Endothelial cell of umbilical vein (primary cell): Measurements from ENCODE around the gene LRFN5. TPM values are rescaled to one million over a fixed set of nuclear protein-coding genes. Genes with fewer than 3 reads are reported as not detected.

Experiments used
- BruUV-seq: library from RNA; stranded (reverse); fragments of 400-500 nt; replicated peaks from 2 replicates; lab custom pipeline; 2021; lab: Mats Ljungman, UMichigan
- CTCF ChIA-PET: fragments of 300-600, 350-600 bp; sonication (Branson Sonifier 250); formaldehyde crosslinking; loops from one replicate; lab custom pipeline; 2021; ENCODE audit warnings: antibody characterized with exemption, inconsistent platforms; lab: Charles Lee
- POLR2A ChIA-PET: fragments of 300-600, 350-600 bp; sonication (Branson Sonifier 250); formaldehyde crosslinking; loops from one replicate; lab custom pipeline; 2021; ENCODE audit warnings: antibody characterized with exemption, inconsistent platforms; lab: Charles Lee
- DNase-seq: peaks from one replicate; pipeline ENCODE4 v3.0.0-alpha.2; 2011; ENCODE audit warnings: low read depth, low spot score
- FAIRE-seq: peaks from 2 replicates; lab custom pipeline; 2011; peaks lifted over from hg19 to GRCh38; lab: Jason Lieb, UNC
- H2AFZ ChIP-seq: 2 replicates; pipeline ENCODE4 v1.6.0; 2012; ENCODE audit warnings: low read depth, low read length, control low read depth, inconsistent platforms
- H3K27ac ChIP-seq: 2 replicates; pipeline ENCODE4 v1.5.1; 2011; ENCODE audit warnings: low read depth, mild to moderate bottlenecking, control low read depth, low read length, moderate library complexity; ENCODE audit not compliant: insufficient read depth
- H3K27me3 ChIP-seq, 2 experiments: 2 replicates each; pipeline versions ENCODE4 v1.6.0 to v1.6.1; 2011; ENCODE audit warnings: low read length in 2 of 2, mixed read lengths in 1 of 2; ENCODE audit not compliant: control insufficient read depth in 2 of 2, insufficient read depth in 2 of 2
- H3K36me3 ChIP-seq, 2 experiments: 2 replicates in 1 of 2; 3 replicates in 1 of 2; pipeline ENCODE4 v1.5.1; 2011; ENCODE audit warnings: low read length in 2 of 2, mild to moderate bottlenecking in 1 of 2, moderate library complexity in 1 of 2; ENCODE audit not compliant: control insufficient read depth in 2 of 2, insufficient read depth in 2 of 2; ENCODE audit errors: extremely low read depth in 1 of 2
- H3K4me1 ChIP-seq: 3 replicates; pipeline ENCODE4 v1.5.1; 2011; ENCODE audit warnings: mild to moderate bottlenecking, low read length; ENCODE audit not compliant: control insufficient read depth, insufficient read depth; ENCODE audit errors: extremely low read depth
- H3K4me2 ChIP-seq: 2 replicates; pipeline ENCODE4 v1.6.1; 2011; ENCODE audit warnings: low read length, control low read depth, mixed read lengths; ENCODE audit not compliant: insufficient read depth
- H3K4me3 ChIP-seq, 3 experiments: fragments of 200-600 bp in 1 of 3; sonication (generic), shearing (Covaris generic) in 1 of 3; replicated peaks in 1 of 3; 2 replicates each; pipeline ENCODE4 v1.5.1; 2011 to 2016; ENCODE audit warnings: control low read depth in 3 of 3, low read length in 3 of 3, mild to moderate bottlenecking in 2 of 3, inconsistent platforms in 1 of 3, low read depth in 1 of 3, moderate library complexity in 1 of 3; ENCODE audit not compliant: insufficient read depth in 1 of 3
- H3K79me2 ChIP-seq: 2 replicates; pipeline ENCODE4 v1.6.0; 2012; ENCODE audit warnings: low read length, inconsistent platforms; ENCODE audit not compliant: control insufficient read depth, insufficient read depth
- H3K9ac ChIP-seq: replicated peaks from 2 replicates; pipeline ENCODE3; 2011; ENCODE audit warnings: low read length, control low read depth; ENCODE audit not compliant: insufficient read depth; ENCODE audit errors: extremely low read depth
- H3K9me1 ChIP-seq: replicated peaks from 3 replicates; pipeline ENCODE4 v1.6.0; 2011; ENCODE audit warnings: mild to moderate bottlenecking, low read length; ENCODE audit not compliant: control insufficient read depth, insufficient read depth; ENCODE audit errors: extremely low read depth
- H3K9me3 ChIP-seq: replicated peaks from 2 replicates; pipeline ENCODE4 v1.5.1; 2012; ENCODE audit warnings: low read length, inconsistent platforms; ENCODE audit not compliant: control insufficient read depth, insufficient read depth
- H4K20me1 ChIP-seq: replicated peaks from 2 replicates; pipeline ENCODE3; 2011; ENCODE audit warnings: mild to moderate bottlenecking, low read length; ENCODE audit not compliant: control insufficient read depth, insufficient read depth; ENCODE audit errors: extremely low read depth
- EZH2 ChIP-seq: IDR thresholded peaks from 2 replicates; pipeline ENCODE4 v1.6.1; 2012; ENCODE audit warnings: borderline replicate concordance, low read depth, mild to moderate bottlenecking, moderate library complexity, low read length, inconsistent platforms; ENCODE audit not compliant: severe bottlenecking
- FOS ChIP-seq: IDR thresholded peaks from 2 replicates; pipeline ENCODE4 v1.6.1; 2011; ENCODE audit warnings: mild to moderate bottlenecking, low read length, moderate library complexity, borderline replicate concordance; ENCODE audit not compliant: insufficient read depth
- GATA2 ChIP-seq: IDR thresholded peaks from 2 replicates; pipeline ENCODE4 v1.7.0; 2011; ENCODE audit warnings: low read depth, mild to moderate bottlenecking, moderate library complexity, mixed read lengths, low read length; ENCODE audit not compliant: insufficient read length, insufficient read depth
- JUN ChIP-seq: IDR thresholded peaks from 2 replicates; pipeline ENCODE4 v1.6.1; 2011; ENCODE audit warnings: borderline replicate concordance, low read depth; ENCODE audit not compliant: insufficient read length, insufficient read depth
- MAX ChIP-seq: IDR thresholded peaks from 2 replicates; pipeline ENCODE4 v1.6.1; 2011; ENCODE audit not compliant: insufficient read depth, insufficient read length
- MYC ChIP-seq: IDR thresholded peaks from one replicate; pipeline ENCODE4 v1.6.1; 2011; ENCODE audit warnings: mild to moderate bottlenecking, low read depth, low read length
- POLR2A ChIP-seq: IDR thresholded peaks from 2 replicates; pipeline ENCODE4 v1.6.1; 2012; ENCODE audit warnings: low read depth, mild to moderate bottlenecking, control low read depth, low read length
- POLR2AphosphoS5 ChIP-seq: IDR thresholded peaks from 2 replicates; pipeline ENCODE4 v1.6.1; 2012; ENCODE audit warnings: low read depth, mild to moderate bottlenecking, control low read depth, low read length, moderate library complexity; ENCODE audit not compliant: insufficient read depth
- dilution Hi-C: fragments of 300-500 bp; cut with MboI; formaldehyde crosslinking; loops from one replicate; pipeline ENCODE4 v1.15.0; 2019; ENCODE audit warnings: low sequenced_read_pairs; ENCODE audit not compliant: extremely low pct_ligation_motif_present
- intact Hi-C: fragments of 100-400 bp; cut with micrococcal nuclease; formaldehyde crosslinking; loops from one replicate; pipeline ENCODE4 v1.10.0; 2022
- polyA plus RNA-seq, 4 experiments: library from polyadenylated mRNA; depleted of rRNA in 3 of 4; stranded (reverse) in 3 of 4; unstranded in 1 of 4; fragments of >200 nt; gene quantifications; 2 replicates each; pipeline versions ENCODE4 v1.2.1 to v1.2.3, GENCODE V29; 2011 to 2012; ENCODE audit warnings: missing spikeins in 1 of 4
- total RNA-seq: library from RNA; stranded (reverse); gene quantifications from 2 replicates; pipeline ENCODE4 v1.2.3, GENCODE V29; 2021
- TF ChIP-seq, protein P1 (sequence below), 2 donors: IDR thresholded peaks; 1 replicate in 1 of 2; 2 replicates in 1 of 2; pipeline ENCODE4 v1.5.1; 2011; ENCODE audit warnings: low read length in 2 of 2, mild to moderate bottlenecking in 2 of 2, moderate library complexity in 2 of 2, control low read depth in 1 of 2, inconsistent platforms in 1 of 2, low read depth in 1 of 2; ENCODE audit not compliant: insufficient read depth in 1 of 2; ENCODE audit errors: extremely low read depth in 1 of 2

The LRFN5 gene
- total and polyA plus RNA-seq, 2 donors (not counting 3 experiments of a cell fraction or from before 2014, with no cell fraction given) = not detected

- Histone ChIP-seq H3K9me3 (no peaks in the 10 kb centered on the region), H3K4me1 (no peaks in the 10 kb centered on the region), H2AFZ (no peak overlapping the region), H3K36me3 (no peaks in the 10 kb centered on the region), H3K27me3 (no peaks in the 10 kb centered on the region), H4K20me1 (no peaks in the 10 kb centered on the region), H3K79me2 (no peaks in the 10 kb centered on the region), H3K9ac (no peak overlapping the region), H3K4me3 (no peak overlapping the region), H3K9me1 (no peaks in the 10 kb centered on the region), H3K4me2 (no peak overlapping the region), H3K27ac (no peak overlapping the region)
- DNase-seq (no peak), FAIRE-seq (no peak)
- intact Hi-C loops = no loop called here
- BruUV-seq = no TSS peak
- dilution Hi-C loops = no loop called here
- ChIA-PET POLR2A (no interaction called here), CTCF (no interaction called here)
- TF ChIP-seq POLR2AphosphoS5 (no peak), JUN (no peak), MYC (no peak), POLR2A (no peak), MAX (no peak), FOS (no peak), EZH2 (no peak), GATA2 (no peak)
- TF ChIP-seq, protein P1, sequence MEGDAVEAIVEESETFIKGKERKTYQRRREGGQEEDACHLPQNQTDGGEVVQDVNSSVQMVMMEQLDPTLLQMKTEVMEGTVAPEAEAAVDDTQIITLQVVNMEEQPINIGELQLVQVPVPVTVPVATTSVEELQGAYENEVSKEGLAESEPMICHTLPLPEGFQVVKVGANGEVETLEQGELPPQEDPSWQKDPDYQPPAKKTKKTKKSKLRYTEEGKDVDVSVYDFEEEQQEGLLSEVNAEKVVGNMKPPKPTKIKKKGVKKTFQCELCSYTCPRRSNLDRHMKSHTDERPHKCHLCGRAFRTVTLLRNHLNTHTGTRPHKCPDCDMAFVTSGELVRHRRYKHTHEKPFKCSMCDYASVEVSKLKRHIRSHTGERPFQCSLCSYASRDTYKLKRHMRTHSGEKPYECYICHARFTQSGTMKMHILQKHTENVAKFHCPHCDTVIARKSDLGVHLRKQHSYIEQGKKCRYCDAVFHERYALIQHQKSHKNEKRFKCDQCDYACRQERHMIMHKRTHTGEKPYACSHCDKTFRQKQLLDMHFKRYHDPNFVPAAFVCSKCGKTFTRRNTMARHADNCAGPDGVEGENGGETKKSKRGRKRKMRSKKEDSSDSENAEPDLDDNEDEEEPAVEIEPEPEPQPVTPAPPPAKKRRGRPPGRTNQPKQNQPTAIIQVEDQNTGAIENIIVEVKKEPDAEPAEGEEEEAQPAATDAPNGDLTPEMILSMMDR (IDR thresholded peaks at IDR 0.05; ENCODE audit: extremely low read depth in 1 of 2, insufficient read depth in 1 of 2, low read depth in 1 of 2, low read length in 2 of 2) = no peak
Measured at GRCh38 chr14:41872931-41873685, 266.4 kb downstream of the LRFN5 start.
